ENCODE results near the gene TCEAL4.
"Not testable (repeated sequence)": the region's sequence is repeated elsewhere in the genome, so short reads cannot be mapped to it uniquely, and the experiment has no call there.

TCEAL4 gene

DNA sequence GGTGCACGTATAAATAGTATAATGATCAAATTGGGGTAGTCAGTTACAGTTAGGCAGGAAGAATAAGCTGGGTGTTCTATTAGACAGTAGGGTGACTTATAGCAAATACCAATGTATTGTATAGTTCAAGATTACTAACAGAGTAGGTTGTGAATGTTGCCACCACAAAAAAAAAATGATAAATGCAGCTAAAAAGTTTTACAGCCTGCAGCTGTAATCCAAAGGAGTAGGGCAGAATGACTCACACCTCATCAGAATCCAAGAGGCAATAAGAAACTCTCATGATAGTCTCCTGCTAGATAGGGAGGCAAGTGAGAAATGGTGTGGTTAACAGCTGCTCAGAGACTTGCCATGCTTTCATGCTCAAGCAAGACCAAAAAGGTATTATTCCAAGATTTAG is 19.6 kb upstream of the TCEAL4 start:
- H3K27ac Mint-ChIP-seq, result no peak overlapping the region
- H3K9me3 Mint-ChIP-seq, result no peaks in the 10 kb centered on the region
- no peak for DNase-seq (ENCODE audit: low spot score in 2 of 2)
- no peak overlapping the region for H3K4me3 Mint-ChIP-seq
- H3K4me1 Mint-ChIP-seq, result no peaks in the 10 kb centered on the region
- no peaks in the 10 kb centered on the region for H3K36me3 Mint-ChIP-seq
- no peak for ATAC-seq

DNA sequence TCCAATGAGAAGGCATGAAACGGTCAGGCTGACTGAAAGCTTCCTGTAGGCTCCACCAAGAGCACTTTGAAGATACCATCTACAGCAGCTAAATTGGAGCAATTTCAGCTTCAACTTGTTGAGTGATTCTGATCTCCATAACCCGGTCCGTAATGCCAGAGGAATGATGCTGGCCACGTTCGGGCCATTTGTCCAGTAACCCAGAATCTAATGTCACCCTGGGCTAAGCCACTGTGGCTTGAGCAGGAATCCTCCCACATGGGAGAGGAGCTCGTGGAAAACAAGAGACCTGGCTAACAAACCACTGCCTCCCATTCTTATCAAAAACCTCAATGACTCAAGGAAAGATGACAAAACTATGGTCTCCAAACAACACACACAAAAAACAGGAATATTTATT is 14.2 kb upstream of the TCEAL4 start:
- no peaks in the 10 kb centered on the region for H3K36me3 Mint-ChIP-seq
- no peak overlapping the region for H3K4me3 Mint-ChIP-seq
- ATAC-seq, result no peak
- DNase-seq (ENCODE audit: low spot score in 2 of 2), result no peak
- H3K27ac Mint-ChIP-seq, result no peak overlapping the region
- H3K9me3 Mint-ChIP-seq, result no peaks in the 10 kb centered on the region
- no peaks in the 10 kb centered on the region for H3K4me1 Mint-ChIP-seq

DNA sequence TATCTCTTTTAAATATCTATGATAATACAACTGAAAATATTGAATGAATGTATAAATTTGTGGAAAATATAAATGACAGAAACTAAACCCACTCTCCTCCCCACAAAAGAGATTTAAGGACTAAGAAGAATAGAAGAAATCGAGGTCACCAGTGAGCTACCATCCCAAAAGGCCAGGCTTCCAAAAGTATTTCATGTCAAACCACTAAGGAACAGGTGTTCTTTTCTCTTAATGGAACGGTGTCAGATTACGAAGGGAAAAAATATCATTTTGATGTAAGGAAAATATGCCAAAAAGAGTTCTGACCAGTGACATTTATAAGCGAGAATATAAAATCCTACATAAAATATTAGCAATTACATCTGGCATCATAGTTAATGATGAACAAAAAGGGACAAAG is 13.6 kb upstream of the TCEAL4 start:
- Mint-ChIP-seq H3K9me3 (no peaks in the 10 kb centered on the region), H3K4me3 (no peak overlapping the region), H3K27ac (no peak overlapping the region), H3K36me3 (no peaks in the 10 kb centered on the region), H3K4me1 (no peaks in the 10 kb centered on the region)
- no peak for DNase-seq (ENCODE audit: low spot score in 2 of 2)
- ATAC-seq, result no peak

DNA sequence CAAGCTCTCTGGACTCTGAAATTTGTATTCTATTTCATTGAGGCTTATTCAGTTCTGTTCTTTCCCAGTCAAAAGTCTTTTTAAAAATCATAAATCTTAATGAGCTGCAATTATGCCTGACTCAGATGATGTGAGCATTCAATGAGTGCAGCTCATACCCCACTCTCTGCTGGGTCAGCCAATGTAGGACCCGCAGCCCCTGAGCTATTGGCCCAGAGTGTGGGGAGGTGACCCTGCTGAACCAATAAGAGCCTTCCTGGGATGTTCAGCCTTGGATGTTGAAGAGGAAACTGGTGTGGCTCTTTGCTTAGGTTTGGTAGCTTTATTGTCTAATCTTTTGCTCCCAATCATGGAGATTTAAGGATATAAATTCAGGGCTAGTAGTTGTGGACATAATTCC is 12.1 kb upstream of the TCEAL4 start:
- Mint-ChIP-seq H3K4me3 (no peak overlapping the region), H3K36me3 (no peaks in the 10 kb centered on the region), H3K9me3 (no peaks in the 10 kb centered on the region), H3K27ac (no peak overlapping the region), H3K4me1 (no peaks in the 10 kb centered on the region)
- DNase-seq (ENCODE audit: low spot score in 2 of 2), result no peak
- ATAC-seq, result no peak

DNA sequence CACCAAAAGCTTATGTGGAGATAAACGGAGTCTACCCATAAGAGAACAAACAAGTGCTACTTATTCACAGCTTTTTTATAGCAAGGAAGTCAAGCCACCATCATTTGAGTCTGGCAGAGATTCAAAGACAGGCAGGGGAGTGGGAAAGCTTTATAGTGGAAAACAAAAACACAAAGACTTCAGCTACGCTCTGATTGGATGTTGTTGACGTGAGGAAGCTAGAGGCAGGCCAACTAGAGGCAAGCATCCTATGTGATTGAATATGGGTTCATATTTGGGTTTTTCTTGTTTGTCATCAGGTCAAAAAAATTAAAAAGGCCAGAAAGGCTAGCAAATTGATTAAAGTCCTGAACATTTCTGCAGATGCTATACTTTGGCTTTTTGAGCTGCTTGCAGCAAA is 719 bp upstream of the TCEAL4 start:
- no peak for ATAC-seq
- H3K36me3 Mint-ChIP-seq, result no peaks in the 10 kb centered on the region

DNA sequence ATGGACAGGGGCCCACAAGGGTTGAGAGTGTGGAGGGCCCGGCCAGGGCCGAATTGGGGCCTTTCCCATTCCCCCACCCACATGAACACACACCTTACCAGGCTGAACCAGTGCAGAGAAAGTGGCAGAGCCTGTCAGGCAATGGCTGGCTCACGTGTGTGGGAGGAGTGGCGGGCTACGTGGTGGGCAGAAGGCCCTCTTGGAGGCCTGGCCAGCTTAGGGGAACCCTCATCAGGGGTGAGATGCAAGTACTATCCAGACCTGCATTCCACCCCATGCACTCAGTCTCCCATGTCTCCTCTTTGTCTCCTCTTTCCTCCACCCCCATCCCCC is 965 bp downstream of the TCEAL4 start:
- no peaks in the 10 kb centered on the region for H3K9me3 Mint-ChIP-seq
- DNase-seq (ENCODE audit: low spot score in 2 of 2) (no peak), ATAC-seq (peak; percentile 21)
- H3K4me3 Mint-ChIP-seq, result peak overlapping the region; percentile 74
- H3K36me3 Mint-ChIP-seq, result no peaks in the 10 kb centered on the region
- H3K27ac Mint-ChIP-seq, result peak overlapping the region; percentile 64
- peaks cover 14% of the 10 kb centered on the region for H3K4me1 Mint-ChIP-seq

More for the DNA sequence above, 719 bp upstream of the TCEAL4 start:
- DNase-seq (ENCODE audit: low spot score in 2 of 2), result no peak
- Mint-ChIP-seq H3K4me1 (peaks cover 14% of the 10 kb centered on the region), H3K9me3 (no peaks in the 10 kb centered on the region), H3K27ac (no peak overlapping the region), H3K4me3 (peak overlapping the region; percentile 74)

DNA sequence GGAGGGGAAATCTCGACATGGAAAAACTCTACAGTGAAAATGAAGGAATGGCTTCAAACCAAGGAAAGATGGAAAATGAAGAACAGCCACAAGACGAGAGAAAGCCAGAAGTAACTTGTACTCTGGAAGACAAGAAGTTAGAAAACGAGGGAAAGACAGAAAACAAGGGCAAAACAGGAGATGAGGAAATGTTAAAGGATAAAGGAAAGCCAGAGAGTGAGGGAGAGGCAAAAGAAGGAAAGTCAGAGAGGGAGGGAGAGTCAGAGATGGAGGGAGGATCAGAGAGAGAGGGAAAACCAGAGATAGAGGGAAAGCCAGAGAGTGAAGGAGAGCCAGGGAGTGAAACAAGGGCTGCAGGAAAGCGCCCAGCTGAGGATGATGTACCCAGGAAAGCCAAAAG is 1.3 kb downstream of the TCEAL4 start:
- DNase-seq (ENCODE audit: low spot score in 2 of 2), result no peak
- Mint-ChIP-seq H3K4me1 (peaks cover 14% of the 10 kb centered on the region), H3K27ac (no peak overlapping the region), H3K36me3 (no peaks in the 10 kb centered on the region), H3K4me3 (peak overlapping the region; percentile 74), H3K9me3 (no peaks in the 10 kb centered on the region)
- no peak for ATAC-seq

DNA sequence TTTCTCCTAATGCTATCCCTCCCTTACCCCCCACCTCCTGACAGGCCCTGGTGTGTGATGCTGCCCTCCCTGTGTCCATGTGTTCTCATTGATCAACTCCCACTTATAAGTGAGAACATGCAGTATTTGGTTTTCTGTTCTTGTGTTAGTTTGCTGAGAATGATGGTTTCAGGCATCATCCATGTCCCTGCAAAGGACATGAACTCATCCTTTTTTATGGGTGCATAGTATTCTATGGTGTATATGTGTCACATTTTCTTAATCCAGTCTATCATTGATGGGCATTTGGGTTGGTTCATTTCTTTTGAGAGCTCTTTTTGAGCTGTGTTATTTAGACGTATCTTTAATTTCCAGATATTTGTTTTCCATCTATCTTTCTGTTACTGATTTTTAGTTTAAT is 7.0 kb downstream of the TCEAL4 start:
- DNase-seq (ENCODE audit: low spot score in 2 of 2); H3K27ac Mint-ChIP-seq; H3K9me3 Mint-ChIP-seq; ATAC-seq; H3K4me1 Mint-ChIP-seq; H3K4me3 Mint-ChIP-seq; H3K36me3 Mint-ChIP-seq: not testable (repeated sequence)

DNA sequence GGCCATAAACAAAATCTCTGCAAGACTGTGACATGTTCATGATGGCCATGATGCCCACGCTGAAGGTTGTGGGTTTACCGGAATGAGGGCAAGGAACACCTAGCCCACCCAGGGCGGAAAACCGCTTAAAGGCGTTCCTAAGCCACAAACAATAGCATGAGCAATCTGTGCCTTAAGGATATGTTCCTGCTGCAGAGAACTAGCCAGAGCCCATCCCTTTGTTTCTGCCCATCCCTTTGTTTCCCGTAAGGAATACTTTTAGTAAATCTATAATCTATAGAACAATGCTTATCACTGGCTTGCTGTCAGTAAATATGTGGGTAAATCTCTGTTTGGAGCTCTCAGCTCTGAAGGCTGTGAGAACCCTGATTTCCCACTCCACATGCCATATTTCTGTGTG is 9.9 kb downstream of the TCEAL4 start:
- H3K36me3 Mint-ChIP-seq; ATAC-seq; H3K4me1 Mint-ChIP-seq; DNase-seq (ENCODE audit: low spot score in 2 of 2); H3K27ac Mint-ChIP-seq; H3K4me3 Mint-ChIP-seq; H3K9me3 Mint-ChIP-seq: not testable (repeated sequence)

DNA sequence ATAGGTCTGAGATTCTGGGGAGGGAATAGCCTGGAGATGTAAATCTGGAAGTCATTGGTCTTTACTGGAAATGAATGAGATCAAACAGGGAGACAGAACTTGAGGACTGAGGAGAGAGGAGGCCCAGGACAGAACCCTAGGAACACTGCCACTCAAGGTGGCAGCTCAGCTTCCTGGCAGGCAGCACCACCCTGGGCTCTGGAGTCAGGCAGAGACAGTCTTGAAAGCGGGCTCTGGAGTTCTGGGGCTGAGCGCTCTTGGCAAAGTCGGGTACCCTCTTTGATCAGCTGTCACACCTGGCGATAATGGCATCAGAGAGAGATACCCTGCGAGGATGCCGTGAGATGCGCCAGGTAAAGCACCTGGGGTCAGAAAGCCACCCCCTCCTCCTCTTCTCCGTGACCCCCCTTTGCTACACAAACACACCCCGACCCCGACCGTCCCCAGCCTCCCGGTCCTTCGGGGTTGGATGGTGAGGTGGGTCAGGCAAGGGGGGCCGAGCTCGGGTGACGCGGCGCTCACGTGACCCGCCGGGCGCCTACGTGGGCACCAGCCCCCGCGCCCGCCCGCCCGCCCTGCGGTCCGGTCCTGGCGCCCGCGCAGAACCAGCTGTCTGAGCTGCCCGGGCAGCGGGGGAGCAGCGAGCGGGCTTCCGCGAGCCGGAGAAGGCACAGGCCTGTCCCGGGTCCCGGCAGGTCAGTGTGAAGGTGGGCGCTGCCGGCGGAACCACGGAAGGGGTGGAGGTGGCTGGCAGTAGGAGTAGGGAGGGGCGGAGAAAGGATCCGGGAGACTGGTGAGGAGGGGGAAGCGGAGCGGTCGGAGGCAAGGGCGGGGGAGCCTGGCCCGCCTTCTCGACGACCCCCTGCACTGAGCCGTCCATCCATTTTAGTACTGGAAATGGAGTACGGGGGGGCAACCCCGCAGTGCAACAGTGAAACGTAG is 22.3 kb downstream of the TCEAL4 start, which contains the start of gene TCEAL3:
TSS of gene TCEAL3 (plus strand) at position 600 of the 942 bp plus-strand sequence. CDS start 1,102 bp downstream, outside the sequence.
- Mint-ChIP-seq H3K4me3 (peak within 1 kb of the TSS; percentile 64), H3K36me3 (peaks cover 6% of the 10 kb centered on the region), H3K9me3 (no peaks in the 10 kb centered on the region), H3K4me1 (peaks cover 6% of the 10 kb centered on the region), H3K27ac (peak within 1 kb of the TSS; percentile 65)
- ATAC-seq (peak; percentile 86), DNase-seq (ENCODE audit: low spot score in 2 of 2) (peak in 1 of 2 donors; percentile 57)

DNA sequence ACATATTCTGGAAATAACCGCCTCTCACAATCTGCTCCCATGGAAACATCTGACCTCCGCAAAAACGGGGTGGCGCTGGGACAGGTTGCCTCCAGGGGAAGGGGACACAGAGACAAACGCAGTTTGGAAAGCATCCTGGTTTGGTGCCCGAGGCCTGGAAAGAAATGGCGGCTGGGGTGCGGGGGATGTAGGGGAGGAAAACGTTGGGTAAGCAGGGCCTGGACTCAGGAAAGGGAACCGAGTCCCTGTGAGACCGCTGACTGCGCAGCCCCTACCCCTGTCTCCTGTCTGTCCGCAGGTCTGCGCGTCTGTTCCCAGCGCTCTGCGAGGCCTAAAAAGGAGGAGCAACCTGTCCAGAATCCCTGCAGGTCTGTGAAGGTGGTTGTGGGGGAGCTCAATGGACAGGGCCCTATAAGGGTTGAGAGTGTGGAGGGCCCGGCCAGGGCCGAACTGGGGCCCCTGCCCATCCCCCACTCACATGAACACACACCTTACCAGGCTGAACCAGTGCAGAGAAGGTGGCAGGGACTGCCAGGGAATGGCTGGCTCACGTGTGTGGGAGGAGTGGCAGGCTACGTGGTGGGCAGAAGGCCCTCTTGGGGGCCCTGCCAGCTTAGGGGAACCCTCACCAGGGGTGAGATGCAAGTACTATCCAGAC is 23.1 kb downstream of the TCEAL4 start:
- H3K27ac Mint-ChIP-seq, result peak overlapping the region; percentile 65

DNA sequence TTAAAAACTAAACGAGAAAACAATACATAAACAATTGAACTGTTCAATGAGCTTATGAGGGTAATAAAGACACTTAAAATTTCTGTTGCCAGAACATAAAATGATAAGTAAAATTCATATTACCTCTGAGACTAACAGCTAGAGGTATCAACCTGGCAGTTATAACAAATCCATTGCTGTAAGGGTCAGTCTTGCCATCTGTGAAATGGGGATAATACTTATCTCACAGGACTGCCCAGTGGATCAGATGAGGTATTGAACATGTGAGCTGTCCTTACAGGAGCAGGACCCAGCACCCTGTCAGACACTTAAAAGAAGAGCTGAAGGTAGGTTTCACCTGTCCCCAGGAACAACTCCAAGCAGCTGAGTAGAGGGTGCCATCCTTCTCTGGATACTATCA is 25.0 kb downstream of the TCEAL4 start:
- H3K9me3 Mint-ChIP-seq, result no peaks in the 10 kb centered on the region
- peaks cover 6% of the 10 kb centered on the region for H3K36me3 Mint-ChIP-seq
- no peak overlapping the region for H3K27ac Mint-ChIP-seq
- peaks cover 6% of the 10 kb centered on the region for H3K4me1 Mint-ChIP-seq
- no peak for DNase-seq (ENCODE audit: low spot score in 2 of 2)
- no peak for ATAC-seq
- no peak overlapping the region for H3K4me3 Mint-ChIP-seq

More for the DNA sequence above, 23.1 kb downstream of the TCEAL4 start:
- H3K4me1 Mint-ChIP-seq, result peaks cover 6% of the 10 kb centered on the region
- DNase-seq (ENCODE audit: low spot score in 2 of 2) (no peak), ATAC-seq (no peak)
- peak overlapping the region; percentile 64 for H3K4me3 Mint-ChIP-seq
- peaks cover 6% of the 10 kb centered on the region for H3K36me3 Mint-ChIP-seq
- no peaks in the 10 kb centered on the region for H3K9me3 Mint-ChIP-seq

DNA sequence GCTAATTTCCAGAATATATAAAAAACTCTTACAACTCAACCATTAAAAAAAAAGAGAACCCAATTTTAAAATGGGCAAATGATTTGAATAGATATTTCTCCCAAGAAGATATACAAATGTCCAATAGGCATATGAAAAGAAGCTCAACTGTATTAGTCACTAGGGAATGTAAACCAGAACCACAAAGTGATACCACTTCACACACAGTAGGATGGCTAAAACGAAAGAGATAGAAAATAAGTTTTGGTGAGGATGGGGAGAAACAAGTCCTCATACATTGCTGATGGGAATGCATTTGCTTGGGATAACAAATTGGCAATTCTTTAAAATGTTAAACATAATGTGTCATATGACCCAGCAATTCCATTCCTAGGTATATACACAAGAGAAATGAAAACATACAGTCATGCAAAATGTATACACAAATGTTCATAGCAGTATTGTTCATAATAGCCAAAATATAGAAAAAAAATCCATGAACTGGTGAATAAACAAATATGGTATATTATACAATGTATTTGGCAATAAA is 28.1 kb downstream of the TCEAL4 start:
- Mint-ChIP-seq H3K36me3 (peaks cover 6% of the 10 kb centered on the region), H3K4me3 (no peak overlapping the region), H3K27ac (no peak overlapping the region)

DNA sequence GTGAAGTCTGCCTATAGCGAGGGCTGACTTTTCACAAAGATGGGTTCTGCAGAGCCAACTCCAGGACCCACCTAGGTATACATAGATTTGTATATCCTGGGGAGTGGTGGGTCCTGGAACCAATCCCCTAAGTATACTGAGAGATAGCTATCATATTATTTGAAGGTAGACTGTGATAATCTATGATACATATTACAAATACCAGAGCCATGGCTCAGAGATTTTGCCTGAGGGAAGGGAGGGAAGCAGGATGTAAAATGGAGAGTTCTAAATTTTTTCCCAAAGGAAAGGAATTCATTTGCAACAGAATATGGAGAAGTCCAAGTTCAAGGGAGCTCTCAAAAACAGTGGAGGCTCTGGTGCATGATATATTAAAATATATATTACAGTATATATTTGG is 29.7 kb downstream of the TCEAL4 start:
- Mint-ChIP-seq H3K36me3 (no peaks in the 10 kb centered on the region), H3K27ac (no peak overlapping the region), H3K9me3 (no peaks in the 10 kb centered on the region), H3K4me3 (no peak overlapping the region), H3K4me1 (no peaks in the 10 kb centered on the region)
- ATAC-seq (no peak), DNase-seq (ENCODE audit: low spot score in 2 of 2) (no peak)

More for the DNA sequence above, 28.1 kb downstream of the TCEAL4 start:
- H3K9me3 Mint-ChIP-seq, result no peaks in the 10 kb centered on the region
- DNase-seq (ENCODE audit: low spot score in 2 of 2) (no peak), ATAC-seq (no peak)
- H3K4me1 Mint-ChIP-seq, result peaks cover 6% of the 10 kb centered on the region

DNA sequence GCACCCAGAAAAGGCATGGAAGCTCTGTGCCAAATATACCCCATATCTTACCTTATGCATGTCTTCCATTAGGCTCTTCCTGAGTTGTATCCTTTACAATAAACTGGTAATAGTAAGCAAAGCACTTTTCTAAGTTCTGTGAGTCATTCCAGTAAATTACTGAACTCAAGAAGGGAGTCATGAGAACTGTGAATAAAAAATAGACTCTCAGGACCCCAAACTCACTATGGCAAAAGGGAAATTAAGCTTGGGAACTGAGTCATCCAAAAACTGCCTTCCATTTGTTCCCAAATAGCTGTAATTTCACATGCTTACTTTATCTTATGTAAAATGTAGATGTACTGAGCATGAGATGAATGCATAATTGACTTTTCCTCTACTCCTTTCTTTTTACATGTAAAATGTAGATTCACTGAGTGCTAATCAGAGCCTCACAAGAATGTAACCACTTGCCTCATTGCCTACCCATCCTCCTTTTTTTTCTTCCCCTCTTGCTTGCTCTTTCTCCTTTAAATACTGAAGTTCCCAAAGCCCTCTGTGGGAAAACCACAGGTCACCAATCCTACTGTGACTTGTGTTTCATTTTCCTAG is 30.6 kb downstream of the TCEAL4 start:
- Mint-ChIP-seq H3K36me3 (no peaks in the 10 kb centered on the region), H3K9me3 (no peaks in the 10 kb centered on the region), H3K4me1 (no peaks in the 10 kb centered on the region), H3K4me3 (no peak overlapping the region), H3K27ac (no peak overlapping the region)
- ATAC-seq (no peak), DNase-seq (ENCODE audit: low spot score in 2 of 2) (no peak)

All from stimulated activated effector memory CD8-positive, alpha-beta T cell treated with anti-CD3 and anti-CD28 coated beads, Interleukin-12 subunit alpha, Interleukin-12 subunit beta, amount 100 ng/mL, for 72 hours (primary cell).